Measurements from ENCODE around the gene S100A9. TPM values are rescaled to one million over a fixed set of nuclear protein-coding genes. Genes with fewer than 3 reads are reported as not detected.

Gene S100A9
- total RNA-seq, 1 experiment from 2014 or later: 0.33 TPM

- ATAC-seq: no peak
- ChIA-PET POLR2A (no interaction called here), CTCF (interaction anchor here (1.0 to 5.7 kb wide), 6 partner anchors 10 to 212 kb away, joined by 3 to 34 read pairs (median 5); partner anchors contain the start of gene S100A9)
- no peak for TF ChIP-seq GRHL2 (CRISPR knock-in tag; IDR thresholded peaks at IDR 0.05; ENCODE audit: insufficient replicate concordance, severe bottlenecking)
- no peak for TF ChIP-seq ZNF532 (CRISPR knock-in tag; IDR thresholded peaks at IDR 0.05; ENCODE audit: borderline replicate concordance)
- TF ChIP-seq MLX (CRISPR knock-in tag; IDR thresholded peaks at IDR 0.05): no peak
- TF ChIP-seq NFE2L1 (CRISPR knock-in tag; IDR thresholded peaks at IDR 0.05): no peak
- TF ChIP-seq ZBTB21 (CRISPR knock-in tag; IDR thresholded peaks at IDR 0.05; ENCODE audit: borderline replicate concordance): no peak
- TF ChIP-seq CTCF (IDR thresholded peaks at IDR 0.05): no peak
- TF ChIP-seq MAX (CRISPR knock-in tag; IDR thresholded peaks at IDR 0.05): no peak
- TF ChIP-seq FOXP4 (CRISPR knock-in tag; IDR thresholded peaks at IDR 0.05): no peak
- Mint-ChIP-seq H3K27me3 (ENCODE audit: low read depth) (peaks cover 4% of the 10 kb centered on the region), H3K4me1 (no peaks in the 10 kb centered on the region), H3K4me3 (no peak overlapping the region), H3K27ac (no peak overlapping the region), H3K9me3 (no peaks in the 10 kb centered on the region), H3K36me3 (no peaks in the 10 kb centered on the region)
- no peak for DNase-seq (ENCODE audit: low spot score)
These were observed 36.7 kb downstream of the S100A9 start for GRCh38 chr1:153394391-153394790.

- ATAC-seq (no peak), DNase-seq (ENCODE audit: low spot score) (no peak)
- Mint-ChIP-seq H3K27ac (no peak overlapping the region), H3K27me3 (ENCODE audit: low read depth) (peaks cover 4% of the 10 kb centered on the region), H3K9me3 (no peaks in the 10 kb centered on the region), H3K4me3 (no peak overlapping the region), H3K4me1 (no peaks in the 10 kb centered on the region; the same call in 1 of the 2 replicates), H3K36me3 (no peaks in the 10 kb centered on the region)
- POLR2A ChIA-PET: no interaction called here
- no peak for TF ChIP-seq ESRRA (CRISPR knock-in tag; IDR thresholded peaks at IDR 0.05; ENCODE audit: borderline replicate concordance)
- TF ChIP-seq PRRX2 (CRISPR knock-in tag; IDR thresholded peaks at IDR 0.05): no peak
- TF ChIP-seq MAX (CRISPR knock-in tag; IDR thresholded peaks at IDR 0.05): no peak
- no peak for TF ChIP-seq TCF7 (CRISPR knock-in tag; IDR thresholded peaks at IDR 0.05; ENCODE audit: low read depth)
- TF ChIP-seq RORB (CRISPR knock-in tag; IDR thresholded peaks at IDR 0.05): no peak
- TF ChIP-seq HMGXB4 (CRISPR knock-in tag; IDR thresholded peaks at IDR 0.05): no peak
- TF ChIP-seq USF2 (CRISPR knock-in tag; IDR thresholded peaks at IDR 0.05): no peak
- no peak for TF ChIP-seq ZNF317 (CRISPR knock-in tag; IDR thresholded peaks at IDR 0.05; ENCODE audit: borderline replicate concordance, low read depth)
- TF ChIP-seq ZNF232 (CRISPR knock-in tag; IDR thresholded peaks at IDR 0.05): no peak
- TF ChIP-seq CDX4 (CRISPR knock-in tag; IDR thresholded peaks at IDR 0.05; ENCODE audit: borderline replicate concordance): no peak
- TF ChIP-seq TP53 (CRISPR knock-in tag; IDR thresholded peaks at IDR 0.05): no peak
- no peak for TF ChIP-seq GTF2I (CRISPR knock-in tag; conservative IDR thresholded peaks at IDR 0.05)
- no peak for TF ChIP-seq IRF1 (CRISPR knock-in tag; IDR thresholded peaks at IDR 0.05)
- TF ChIP-seq CBFB (CRISPR knock-in tag; IDR thresholded peaks at IDR 0.05; ENCODE audit: low read depth): no peak
- CTCF ChIA-PET: interaction anchor here (1.1 to 5.7 kb wide), 5 partner anchors 9 to 101 kb away, joined by 3 to 34 read pairs (median 4); partner anchors contain the start of gene PGLYRP4
These were observed 37.6 kb downstream of the S100A9 start for GRCh38 chr1:153395136-153395685.
